GM21786 (cell line): ENCODE results near the gene IREB2.

Experiments used
- ATAC-seq: cut with Tn5 transposase; IDR thresholded peaks from one replicate; pipeline ENCODE4 v1.9.1; 2021; ENCODE audit not compliant: unreplicated experiment

Gene IREB2

GRCh38 chr15:78406016-78406585 is 31.9 kb upstream of the IREB2 start:
- ATAC-seq = no peak

DNA sequence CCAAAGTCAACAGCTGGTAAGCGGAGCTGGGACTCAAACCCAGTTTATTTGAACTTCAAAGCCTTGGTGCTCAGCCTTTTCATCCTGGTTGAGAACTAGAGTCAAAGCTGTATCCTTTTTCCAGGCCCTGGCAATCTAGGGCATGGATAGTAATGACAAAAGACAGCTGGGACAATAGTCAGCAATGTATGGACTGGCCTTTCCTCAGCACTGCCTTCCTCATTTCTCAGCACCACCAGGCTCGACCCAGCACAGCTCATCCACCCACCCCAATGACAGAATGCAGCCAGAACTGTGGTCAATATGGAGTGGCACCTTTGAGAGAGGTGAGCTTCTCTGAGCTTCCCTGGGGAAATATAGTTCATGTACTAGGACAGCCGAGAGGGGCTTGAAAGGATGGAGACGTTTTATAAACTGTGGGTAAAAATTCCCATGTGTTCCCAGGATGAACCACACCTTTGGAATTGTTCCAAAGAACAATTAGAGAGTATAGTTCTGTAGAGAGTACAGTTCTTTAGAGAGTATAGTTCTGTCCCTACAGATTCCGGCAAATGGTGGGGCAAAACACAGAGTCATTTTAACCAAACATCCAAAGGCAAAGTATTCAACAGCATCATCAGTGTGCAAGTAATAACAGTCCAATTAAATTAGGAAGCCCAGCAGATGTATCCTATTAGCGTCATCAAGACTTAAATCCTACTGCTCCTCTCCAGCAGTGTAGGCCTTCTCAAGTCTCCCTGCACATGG is 30.2 kb upstream of the IREB2 start:
- ATAC-seq = no peak

- ATAC-seq = no peak
Observed at GRCh38 chr15:78408355-78408640, 29.7 kb upstream of the IREB2 start.

DNA sequence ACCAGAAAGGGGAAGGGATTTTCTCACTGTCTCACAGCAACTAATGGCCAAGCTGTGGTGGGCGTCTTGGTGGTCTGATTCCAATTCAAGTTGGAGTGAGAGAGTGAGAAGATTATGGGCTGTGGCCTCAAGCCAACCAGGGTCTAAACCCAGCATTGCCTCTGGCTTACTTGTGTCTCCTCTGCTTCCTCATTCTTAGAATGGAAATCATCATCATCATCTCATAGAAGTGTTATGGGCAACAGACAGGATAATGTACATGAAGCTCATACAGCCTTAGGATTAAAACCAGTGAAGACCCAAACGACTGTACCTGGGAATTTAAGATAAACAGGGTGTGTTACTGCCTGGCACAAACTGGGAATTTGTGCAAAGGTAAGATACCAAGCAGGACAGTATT is 29.1 kb upstream of the IREB2 start:
- ATAC-seq = no peak

DNA sequence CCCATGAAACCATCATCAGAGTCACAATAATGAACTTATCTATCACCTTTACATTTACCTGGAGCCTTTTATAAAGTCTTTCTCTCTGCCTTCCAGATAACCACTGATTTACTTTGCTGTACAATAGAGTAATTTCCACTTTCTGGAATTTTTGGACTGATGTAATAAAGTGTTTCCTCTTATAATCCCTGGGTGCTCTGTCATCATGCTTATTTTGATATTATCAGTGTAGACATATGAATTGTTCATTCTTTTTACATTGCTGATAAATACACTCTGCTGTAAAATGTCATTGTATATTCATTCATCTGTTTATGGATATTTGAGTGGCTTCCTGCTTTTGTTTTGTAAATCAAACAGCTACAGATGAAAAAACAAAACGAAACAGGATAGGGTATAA is 27.0 kb upstream of the IREB2 start:
- no peak for ATAC-seq

- ATAC-seq = no peak
Observed at GRCh38 chr15:78414621-78415250, 23.3 kb upstream of the IREB2 start.

DNA sequence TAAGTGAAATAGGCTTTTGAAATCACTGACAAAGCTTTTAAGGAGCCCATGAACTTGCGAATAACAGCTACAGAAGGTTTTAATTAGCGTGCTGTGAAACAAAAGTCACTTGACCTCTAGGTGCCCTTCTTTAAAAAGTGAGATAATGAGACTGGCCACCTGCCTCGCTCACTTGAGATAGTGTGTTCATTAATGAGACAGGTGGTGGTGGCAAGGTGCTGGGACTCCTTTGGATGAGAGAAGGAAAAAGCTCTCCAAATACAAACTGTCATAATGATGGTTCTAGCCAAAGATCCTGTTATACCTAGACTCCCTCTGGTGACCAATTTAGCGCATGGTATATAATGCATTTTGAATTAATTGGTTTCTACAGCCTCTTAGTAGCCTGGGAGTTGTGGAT is 22.7 kb upstream of the IREB2 start:
- ATAC-seq = no peak

- no peak for ATAC-seq
Observed at GRCh38 chr15:78417754-78418630, 20.0 kb upstream of the IREB2 start.

GRCh38 chr15:78418686-78419085 is 19.3 kb upstream of the IREB2 start:
- no peak for ATAC-seq

- ATAC-seq = no peak
Observed at GRCh38 chr15:78419367-78419766, 18.6 kb upstream of the IREB2 start.

GRCh38 chr15:78420220-78420619 is 17.8 kb upstream of the IREB2 start:
- ATAC-seq = no peak

DNA sequence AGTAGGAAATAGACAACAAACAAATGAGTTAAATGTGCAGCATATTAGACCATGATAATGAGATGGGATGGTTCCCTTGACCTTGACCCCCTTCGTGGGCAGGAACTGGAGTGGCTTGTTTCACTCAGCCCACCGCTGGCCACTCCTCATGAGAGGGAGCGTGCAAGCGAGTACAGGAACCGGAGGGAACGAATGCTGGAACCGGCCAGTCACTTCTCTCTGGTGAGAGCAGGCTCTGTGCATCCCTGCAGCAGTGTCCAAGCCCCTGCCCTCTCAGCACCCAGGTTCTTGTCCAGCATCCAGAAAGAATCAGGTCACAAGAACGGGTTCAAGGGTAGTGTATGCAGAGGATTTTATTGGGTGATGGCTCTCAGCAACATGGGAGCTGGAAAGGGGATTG is 17.2 kb upstream of the IREB2 start:
- no peak for ATAC-seq

DNA sequence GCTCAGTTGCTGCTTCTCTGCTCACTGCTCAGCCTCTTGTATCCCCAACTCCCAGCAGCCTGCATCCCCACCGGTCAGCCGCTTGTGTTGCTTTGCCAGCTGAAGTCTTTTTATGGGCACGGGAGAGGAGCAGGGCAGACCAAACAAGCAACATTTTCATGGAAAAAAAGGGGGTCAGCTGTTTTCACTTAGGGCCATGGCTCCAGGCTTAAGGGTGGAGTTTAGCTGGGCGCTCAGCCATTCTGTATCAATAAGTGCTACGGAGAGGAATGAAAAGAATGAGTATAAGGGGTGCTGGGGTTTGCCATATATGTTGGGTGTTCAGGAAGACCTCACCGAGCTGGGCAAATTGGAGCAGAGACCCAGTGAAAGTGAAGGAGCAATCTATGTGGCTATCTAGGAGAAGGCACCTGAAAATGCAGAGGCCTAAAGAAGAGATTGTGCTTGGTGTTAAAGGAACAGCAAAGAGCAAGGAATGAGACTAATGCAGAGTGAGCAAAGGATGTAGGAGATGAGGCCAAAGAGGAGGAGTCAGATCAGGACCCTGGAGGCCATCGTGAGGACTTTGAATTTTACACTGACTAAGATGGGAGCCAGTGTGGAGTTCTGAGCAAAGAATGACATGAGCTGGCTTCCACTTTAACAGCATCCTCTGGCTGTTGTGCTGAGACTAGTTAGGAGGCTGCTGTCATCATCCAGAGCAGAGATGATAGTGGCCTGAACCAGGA is 16.6 kb upstream of the IREB2 start:
- no peak for ATAC-seq

GRCh38 chr15:78422571-78423340 is 15.3 kb upstream of the IREB2 start:
- no peak for ATAC-seq

DNA sequence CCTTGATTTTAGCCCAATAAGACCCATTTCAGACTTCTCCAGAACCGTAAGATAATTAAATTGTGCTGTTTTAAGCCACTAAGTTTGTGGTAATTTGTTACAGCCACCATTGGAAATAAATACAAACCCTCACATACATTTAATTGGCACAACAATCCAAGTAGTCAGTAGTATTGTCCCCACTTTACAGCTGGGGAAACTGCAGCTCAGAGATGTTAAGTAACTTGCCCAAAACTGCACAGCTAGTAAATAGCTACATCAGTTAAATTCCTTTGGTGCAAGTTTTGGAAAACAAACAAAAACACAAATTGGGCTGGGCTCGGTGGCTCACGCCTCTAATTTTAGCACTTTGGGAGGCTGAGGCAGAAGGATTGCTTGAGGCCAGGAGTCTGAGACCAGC is 13.3 kb upstream of the IREB2 start:
- ATAC-seq = no peak

DNA sequence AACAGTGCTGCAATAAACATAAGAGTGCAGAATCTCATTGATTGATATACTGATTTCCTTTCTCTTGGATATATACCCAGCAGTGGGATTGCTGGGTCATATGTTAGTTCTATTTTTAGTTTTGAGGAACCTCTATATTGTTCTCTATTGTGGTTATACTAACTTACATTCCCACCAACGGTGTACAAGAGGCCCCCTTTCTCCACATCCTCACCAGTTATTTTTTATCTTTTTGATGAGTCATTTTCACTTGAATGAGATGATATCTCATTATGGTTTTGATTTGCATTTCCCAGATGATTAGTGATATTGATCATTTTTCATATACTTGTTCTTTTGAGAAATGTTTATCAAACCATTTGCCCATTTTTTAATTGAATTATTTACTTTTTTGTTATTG is 12.4 kb upstream of the IREB2 start:
- no peak for ATAC-seq

GRCh38 chr15:78426300-78426699 is 11.7 kb upstream of the IREB2 start:
- ATAC-seq = no peak

GRCh38 chr15:78427953-78428352 is 10.1 kb upstream of the IREB2 start:
- ATAC-seq = no peak

GRCh38 chr15:78429477-78429876 is 8.5 kb upstream of the IREB2 start:
- no peak for ATAC-seq

GRCh38 chr15:78431955-78432354 is 6.1 kb upstream of the IREB2 start:
- ATAC-seq = no peak
